ENCODE results near the gene ATP11A. TPM values are rescaled to one million over a fixed set of nuclear protein-coding genes. Genes with fewer than 3 reads are reported as not detected.

ATP11A gene
- total and polyA plus RNA-seq, 2 experiments from 2014 or later, result 4.9 to 5.0 TPM

DNA sequence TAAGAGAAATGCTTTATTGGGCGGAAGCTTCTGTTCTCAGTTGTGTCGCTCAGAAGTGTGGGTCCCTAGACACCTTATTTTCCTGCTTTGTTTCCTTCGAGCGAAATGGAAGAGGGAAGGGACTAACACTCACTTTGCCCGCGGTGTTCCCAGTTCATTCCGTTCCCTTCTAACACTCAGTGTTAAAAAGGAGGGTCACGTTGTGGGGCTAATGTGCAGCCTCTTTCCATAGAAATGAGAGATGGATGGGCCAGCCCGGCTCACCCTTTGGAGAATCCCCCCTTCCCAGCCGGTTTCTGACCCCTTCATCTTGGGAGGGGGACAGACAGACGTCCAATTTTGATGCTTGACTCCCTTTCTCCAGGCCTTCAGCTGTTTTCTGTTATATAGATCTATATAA, 2.3 kb downstream of the ATP11A start:
- Histone ChIP-seq H3K9ac (no peak overlapping the region), H3F3A (ENCODE audit: insufficient read depth) (peaks cover 8% of the 10 kb centered on the region; the same call in 1 of the 2 replicates), H3K4me1 (ENCODE audit: insufficient read depth) (peaks cover 14% of the 10 kb centered on the region), H3K36me3 (ENCODE audit: low read depth) (no peaks in the 10 kb centered on the region), H3K79me2 (ENCODE audit: insufficient read depth) (peaks cover 19% of the 10 kb centered on the region), H3K9me2 (ENCODE audit: insufficient read depth) (no peaks in the 10 kb centered on the region), H3K4me2 (ENCODE audit: unreplicated experiment) (no peak overlapping the region), H3K27me3 (replicated peaks; ENCODE audit: insufficient read depth) (no peaks in the 10 kb centered on the region), H3K9me3 (ENCODE audit: low read depth) (no peaks in the 10 kb centered on the region), H3K27ac (no peak overlapping the region), H3K4me3 (no peak overlapping the region), H4K20me1 (ENCODE audit: insufficient read depth) (no peaks in the 10 kb centered on the region), H2AFZ (no peak overlapping the region)
- in situ Hi-C loops (cut with MboI), result no loop called here
- 85 to 86% methylated on average over 11 of the region's 11 CpGs for WGBS, 2 experiments (ENCODE audit: low coverage in 1 of 2, low lambda C conversion rate in 2 of 2, missing lambda C conversion rate in 2 of 2)
- no peak for DNase-seq
- TF ChIP-seq EZH2 (IDR thresholded peaks at IDR 0.05; ENCODE audit: insufficient read depth, poor library complexity, severe bottlenecking) (no peak), EZH2phosphoT487 (IDR thresholded peaks at IDR 0.05; ENCODE audit: insufficient read depth, low read depth) (no peak)

DNA sequence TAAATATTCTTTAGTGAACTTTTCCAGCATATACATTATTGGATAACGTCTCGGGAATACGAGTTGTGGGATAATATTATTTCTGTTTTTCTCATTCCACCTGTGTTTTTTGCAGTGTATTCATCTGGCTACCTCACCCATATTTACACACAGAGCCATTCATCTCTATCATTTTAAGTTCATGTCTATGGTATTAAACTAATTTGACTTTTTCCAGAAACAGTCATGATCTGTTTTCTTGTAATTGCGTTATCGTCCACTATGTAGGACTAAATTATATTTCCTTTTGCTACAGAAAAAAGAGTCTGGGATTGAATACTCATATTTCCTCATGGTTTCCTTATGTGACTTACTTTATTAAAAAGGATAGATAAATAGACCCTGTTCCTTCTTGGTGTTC, 2.7 kb downstream of the ATP11A start:
- no peak overlapping the region for H3K27ac ChIP-seq
- no peak overlapping the region for H3K4me3 ChIP-seq
- no peak overlapping the region for H3K9ac ChIP-seq
- no peak for DNase-seq
- H3F3A ChIP-seq (ENCODE audit: insufficient read depth), result peaks cover 8% of the 10 kb centered on the region; the same call in 1 of the 2 replicates
- no peaks in the 10 kb centered on the region for H3K9me2 ChIP-seq (ENCODE audit: insufficient read depth)
- no peaks in the 10 kb centered on the region for H4K20me1 ChIP-seq (ENCODE audit: insufficient read depth)
- WGBS, 2 experiments (ENCODE audit: low coverage in 1 of 2, low lambda C conversion rate in 2 of 2, missing lambda C conversion rate in 2 of 2), result 93 to 95% methylated on average over 5 of the region's 5 CpGs
- no peak overlapping the region for H2AFZ ChIP-seq
- H3K9me3 ChIP-seq (ENCODE audit: low read depth), result no peaks in the 10 kb centered on the region
- no peaks in the 10 kb centered on the region for H3K36me3 ChIP-seq (ENCODE audit: low read depth)
- in situ Hi-C loops (cut with MboI), result no loop called here
- no peak for TF ChIP-seq EZH2phosphoT487 (IDR thresholded peaks at IDR 0.05; ENCODE audit: insufficient read depth, low read depth)
- no peak for TF ChIP-seq EZH2 (IDR thresholded peaks at IDR 0.05; ENCODE audit: insufficient read depth, poor library complexity, severe bottlenecking)
- no peaks in the 10 kb centered on the region for H3K27me3 ChIP-seq (replicated peaks; ENCODE audit: insufficient read depth)
- H3K4me2 ChIP-seq (ENCODE audit: unreplicated experiment), result no peak overlapping the region
- peaks cover 19% of the 10 kb centered on the region for H3K79me2 ChIP-seq (ENCODE audit: insufficient read depth)
- H3K4me1 ChIP-seq (ENCODE audit: insufficient read depth), result peaks cover 14% of the 10 kb centered on the region

DNA sequence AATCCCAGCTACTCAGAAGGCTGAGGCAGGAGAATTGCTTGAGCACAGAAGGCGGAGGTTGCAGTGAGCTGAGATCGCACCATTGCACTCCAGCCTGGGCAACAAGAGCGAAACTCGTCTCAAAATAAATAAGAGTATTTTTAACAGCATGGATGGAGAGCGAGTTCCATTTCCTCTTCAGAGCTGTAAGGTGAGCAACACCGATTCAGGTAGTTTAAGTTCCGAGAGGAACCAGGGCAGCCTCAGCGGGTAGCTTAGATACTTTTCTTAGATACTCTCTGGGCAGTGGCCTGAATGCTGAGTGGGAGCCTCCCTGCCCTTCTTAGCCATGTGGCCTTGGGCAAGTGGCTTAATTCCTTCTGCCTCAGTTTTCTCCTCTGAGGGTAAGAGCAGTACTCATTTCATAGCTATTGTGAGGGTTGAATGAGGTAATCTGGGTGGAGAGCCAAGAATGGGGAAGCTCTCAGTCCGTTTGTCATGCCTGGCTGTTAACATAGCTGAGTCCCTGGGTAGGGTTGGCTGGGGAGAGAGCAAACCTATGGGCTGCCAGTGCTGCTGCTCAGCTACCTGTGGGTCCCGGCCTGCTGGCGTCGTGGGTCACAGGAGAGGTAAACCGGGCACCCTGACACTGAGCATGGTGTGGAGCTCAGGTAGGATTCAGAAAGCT, 4.1 kb downstream of the ATP11A start:
- H3K36me3 ChIP-seq (ENCODE audit: low read depth), result no peaks in the 10 kb centered on the region
- 80 to 82% methylated on average over 13 of the region's 13 CpGs for WGBS, 2 experiments (ENCODE audit: low coverage in 1 of 2, low lambda C conversion rate in 2 of 2, missing lambda C conversion rate in 2 of 2)
- no peaks in the 10 kb centered on the region for H4K20me1 ChIP-seq (ENCODE audit: insufficient read depth)
- peaks cover 14% of the 10 kb centered on the region for H3K4me1 ChIP-seq (ENCODE audit: insufficient read depth)
- 0 out of 2 replicates have a peak overlapping the region, but pooled peaks have one; percentile 23 for H3K27ac ChIP-seq
- H3K9me2 ChIP-seq (ENCODE audit: insufficient read depth), result no peaks in the 10 kb centered on the region
- no peak overlapping the region for H2AFZ ChIP-seq
- DNase-seq, result peak; percentile 88
- peaks cover 3% of the 10 kb centered on the region; the same call in 1 of the 2 replicates for H3F3A ChIP-seq (ENCODE audit: insufficient read depth)
- H3K4me3 ChIP-seq, result no peak overlapping the region
- H3K4me2 ChIP-seq (ENCODE audit: unreplicated experiment), result no peak overlapping the region
- H3K79me2 ChIP-seq (ENCODE audit: insufficient read depth), result peaks cover 19% of the 10 kb centered on the region
- H3K9ac ChIP-seq, result no peak overlapping the region
- no peaks in the 10 kb centered on the region for H3K9me3 ChIP-seq (ENCODE audit: low read depth)
- H3K27me3 ChIP-seq (replicated peaks; ENCODE audit: insufficient read depth), result no peaks in the 10 kb centered on the region
- in situ Hi-C loops (cut with MboI), result no loop called here
- TF ChIP-seq EZH2phosphoT487 (IDR thresholded peaks at IDR 0.05; ENCODE audit: insufficient read depth, low read depth) (no peak), EZH2 (IDR thresholded peaks at IDR 0.05; ENCODE audit: insufficient read depth, poor library complexity, severe bottlenecking) (no peak)

DNA sequence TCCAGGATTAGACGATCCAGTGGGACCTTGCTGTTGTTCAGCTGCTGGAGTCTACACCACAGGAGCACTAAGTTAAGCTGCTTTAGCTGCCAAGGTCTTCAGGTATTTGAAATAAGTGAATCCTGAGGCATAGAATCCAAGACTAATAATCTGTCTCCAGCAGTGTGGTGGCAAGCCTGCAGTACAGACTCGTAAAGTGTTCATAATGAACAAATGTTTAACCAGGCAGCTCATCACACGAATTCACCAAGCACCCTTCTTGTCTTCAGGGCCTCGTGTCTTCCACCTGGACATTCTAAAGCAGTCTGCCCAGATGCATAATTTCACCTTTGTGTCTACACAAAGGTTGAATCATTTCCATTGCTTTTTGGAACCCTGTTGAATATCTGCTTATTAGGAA, 5.3 kb downstream of the ATP11A start:
- Histone ChIP-seq H3K9me2 (ENCODE audit: insufficient read depth) (no peaks in the 10 kb centered on the region), H3K4me3 (no peak overlapping the region), H3K27ac (no peak overlapping the region), H3K36me3 (ENCODE audit: low read depth) (no peaks in the 10 kb centered on the region), H3K79me2 (ENCODE audit: insufficient read depth) (peaks cover 24% of the 10 kb centered on the region), H3K4me1 (ENCODE audit: insufficient read depth) (peaks cover 14% of the 10 kb centered on the region), H2AFZ (no peak overlapping the region), H3K27me3 (replicated peaks; ENCODE audit: insufficient read depth) (no peaks in the 10 kb centered on the region), H3K9me3 (ENCODE audit: low read depth) (no peaks in the 10 kb centered on the region), H3K9ac (no peak overlapping the region), H3K4me2 (ENCODE audit: unreplicated experiment) (no peak overlapping the region), H3F3A (ENCODE audit: insufficient read depth) (no peaks in the 10 kb centered on the region), H4K20me1 (ENCODE audit: insufficient read depth) (no peaks in the 10 kb centered on the region)
- in situ Hi-C loops (cut with MboI), result no loop called here
- TF ChIP-seq EZH2 (IDR thresholded peaks at IDR 0.05; ENCODE audit: insufficient read depth, poor library complexity, severe bottlenecking), result no peak
- TF ChIP-seq EZH2phosphoT487 (IDR thresholded peaks at IDR 0.05; ENCODE audit: insufficient read depth, low read depth), result no peak
- DNase-seq, result no peak
- 95% methylated on average over 4 of the region's 4 CpGs for WGBS, 2 experiments (ENCODE audit: low coverage in 1 of 2, low lambda C conversion rate in 2 of 2, missing lambda C conversion rate in 2 of 2)
